ENCODE measurements around the gene PSMD6. TPM values are rescaled to one million over a fixed set of nuclear protein-coding genes. Genes with fewer than 3 reads are reported as not detected.

The PSMD6 gene
- total RNA-seq, 1 experiment from 2014 or later: 62.7 TPM

DNA sequence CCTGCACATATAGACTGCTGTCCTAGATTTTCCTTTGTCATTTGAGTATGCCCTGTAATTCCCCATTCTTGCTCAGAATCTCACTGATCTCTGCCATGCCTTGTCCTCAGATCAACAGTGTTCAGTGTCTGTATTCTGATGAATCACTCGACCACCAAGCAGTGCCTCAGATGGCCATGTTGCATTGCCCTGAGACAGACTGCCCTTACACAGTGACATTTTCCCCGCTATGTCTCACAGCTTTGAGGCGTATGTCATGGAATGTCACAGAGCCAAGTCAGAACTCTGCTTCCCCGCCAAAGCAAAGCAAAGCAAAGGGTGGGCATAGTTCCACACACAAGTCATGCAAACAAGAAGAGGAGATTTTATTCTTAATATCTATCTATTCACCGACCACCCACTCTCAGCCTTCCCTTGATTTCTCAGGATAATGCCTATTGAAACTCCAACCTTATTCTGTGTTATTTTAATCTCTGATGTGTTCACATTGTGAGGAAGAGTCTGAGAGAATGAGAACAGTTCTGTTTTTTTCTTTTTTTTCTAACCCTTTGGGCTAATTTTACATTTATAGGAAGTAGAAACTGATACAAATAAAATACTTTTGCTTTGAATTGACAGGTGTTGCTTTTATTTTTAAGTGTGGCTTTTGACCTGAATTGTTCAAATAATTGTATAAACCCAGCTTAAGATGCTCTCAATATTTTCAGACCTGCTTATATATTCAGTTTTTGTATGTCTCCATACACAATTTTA is 16.9 kb upstream of the PSMD6 start:
- Mint-ChIP-seq H3K4me3 (ENCODE audit: unreplicated experiment) (no peak overlapping the region), H3K27ac (ENCODE audit: low read depth, unreplicated experiment) (no peak overlapping the region), H3K36me3 (ENCODE audit: insufficient read depth, unreplicated experiment) (peaks cover 6% of the 10 kb centered on the region), H3K4me1 (ENCODE audit: insufficient read depth, unreplicated experiment) (no peaks in the 10 kb centered on the region), H3K9me3 (ENCODE audit: unreplicated experiment) (peaks cover 7% of the 10 kb centered on the region), H3K27me3 (ENCODE audit: insufficient read depth, unreplicated experiment) (no peaks in the 10 kb centered on the region)
- no peak for DNase-seq (ENCODE audit: unreplicated experiment)
- ChIA-PET POLR2A (interaction anchor here (0.6 to 0.8 kb wide), 2 partner anchors 9 to 19 kb away, joined by 3 read pairs; no protein-coding TSS in a partner anchor), CTCF (interaction anchor here (0.6 to 1.4 kb wide), 4 partner anchors 13 to 692 kb away, joined by 4 to 6 read pairs (median 4); partner anchors contain the start of gene PSMD6)
- intact Hi-C loops (cut with micrococcal nuclease): no loop called here
- TF ChIP-seq, protein P1, sequence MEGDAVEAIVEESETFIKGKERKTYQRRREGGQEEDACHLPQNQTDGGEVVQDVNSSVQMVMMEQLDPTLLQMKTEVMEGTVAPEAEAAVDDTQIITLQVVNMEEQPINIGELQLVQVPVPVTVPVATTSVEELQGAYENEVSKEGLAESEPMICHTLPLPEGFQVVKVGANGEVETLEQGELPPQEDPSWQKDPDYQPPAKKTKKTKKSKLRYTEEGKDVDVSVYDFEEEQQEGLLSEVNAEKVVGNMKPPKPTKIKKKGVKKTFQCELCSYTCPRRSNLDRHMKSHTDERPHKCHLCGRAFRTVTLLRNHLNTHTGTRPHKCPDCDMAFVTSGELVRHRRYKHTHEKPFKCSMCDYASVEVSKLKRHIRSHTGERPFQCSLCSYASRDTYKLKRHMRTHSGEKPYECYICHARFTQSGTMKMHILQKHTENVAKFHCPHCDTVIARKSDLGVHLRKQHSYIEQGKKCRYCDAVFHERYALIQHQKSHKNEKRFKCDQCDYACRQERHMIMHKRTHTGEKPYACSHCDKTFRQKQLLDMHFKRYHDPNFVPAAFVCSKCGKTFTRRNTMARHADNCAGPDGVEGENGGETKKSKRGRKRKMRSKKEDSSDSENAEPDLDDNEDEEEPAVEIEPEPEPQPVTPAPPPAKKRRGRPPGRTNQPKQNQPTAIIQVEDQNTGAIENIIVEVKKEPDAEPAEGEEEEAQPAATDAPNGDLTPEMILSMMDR (IDR thresholded peaks at IDR 0.05; ENCODE audit: unreplicated experiment): no peak
- BruUV-seq (replicated peaks): no TSS peak

DNA sequence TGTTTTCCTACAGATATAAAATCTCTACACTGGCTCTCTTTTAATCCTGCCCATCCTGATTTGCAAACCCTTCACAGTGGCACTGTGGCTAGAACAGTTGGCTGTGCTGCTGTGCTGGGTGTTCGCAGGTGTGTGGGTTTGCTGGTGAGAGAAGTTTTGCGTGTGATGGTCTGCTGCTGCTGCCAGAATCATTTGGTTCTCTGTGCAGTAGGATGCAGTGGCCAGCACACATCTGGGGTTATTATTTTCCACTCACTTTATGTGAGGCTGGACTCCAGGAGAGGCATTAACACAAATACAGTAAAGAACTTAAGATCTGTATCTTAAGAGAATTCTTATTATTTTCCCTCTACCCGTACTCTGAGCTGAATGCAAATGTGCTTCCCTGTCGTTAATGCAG is 16.0 kb upstream of the PSMD6 start:
- BruUV-seq (replicated peaks): no TSS peak
- CTCF ChIA-PET: interaction anchor here (0.7 to 1.4 kb wide), 4 partner anchors 12 to 445 kb away, joined by 3 to 6 read pairs (median 4); partner anchors contain the start of gene PSMD6
- POLR2A ChIA-PET: interaction anchor here (0.8 kb wide), 1 partner anchor 10 kb away, joined by 3 read pairs; no protein-coding TSS in a partner anchor
- Mint-ChIP-seq H3K36me3 (ENCODE audit: insufficient read depth, unreplicated experiment) (peaks cover 6% of the 10 kb centered on the region), H3K27me3 (ENCODE audit: insufficient read depth, unreplicated experiment) (no peaks in the 10 kb centered on the region), H3K4me3 (ENCODE audit: unreplicated experiment) (no peak overlapping the region), H3K27ac (ENCODE audit: low read depth, unreplicated experiment) (no peak overlapping the region), H3K9me3 (ENCODE audit: unreplicated experiment) (peaks cover 11% of the 10 kb centered on the region), H3K4me1 (ENCODE audit: insufficient read depth, unreplicated experiment) (no peaks in the 10 kb centered on the region)
- TF ChIP-seq, protein P1 (IDR thresholded peaks at IDR 0.05; ENCODE audit: unreplicated experiment): no peak
- intact Hi-C loops (cut with micrococcal nuclease): no loop called here
- no peak for DNase-seq (ENCODE audit: unreplicated experiment)

DNA sequence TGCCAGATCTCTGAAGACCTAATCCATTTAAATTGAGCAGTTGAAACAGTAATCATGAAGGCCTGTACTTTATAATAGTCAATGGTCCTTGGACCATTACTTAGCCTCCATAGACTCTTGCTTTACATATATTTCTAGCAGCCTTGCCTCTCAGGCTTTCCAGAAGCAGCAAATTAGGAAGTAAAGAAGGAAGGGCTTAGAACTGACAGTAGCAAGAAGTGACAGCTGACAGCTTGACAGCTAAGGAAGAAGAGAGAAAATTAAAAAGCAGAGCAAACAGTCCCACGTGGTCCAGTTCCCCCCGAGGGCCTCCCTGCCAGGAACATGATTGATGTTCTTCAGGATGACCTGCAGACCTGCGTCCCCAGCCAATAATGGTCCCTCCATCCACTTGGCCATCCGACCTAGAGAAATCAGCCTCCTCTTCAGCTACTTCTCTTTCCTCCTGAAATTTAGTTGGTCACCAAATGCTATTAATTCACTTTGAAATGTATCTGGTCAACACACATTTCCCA is 15.0 kb upstream of the PSMD6 start:
- Mint-ChIP-seq H3K27ac (ENCODE audit: low read depth, unreplicated experiment) (no peak overlapping the region), H3K9me3 (ENCODE audit: unreplicated experiment) (peaks cover 14% of the 10 kb centered on the region), H3K36me3 (ENCODE audit: insufficient read depth, unreplicated experiment) (peaks cover 6% of the 10 kb centered on the region), H3K27me3 (ENCODE audit: insufficient read depth, unreplicated experiment) (no peaks in the 10 kb centered on the region), H3K4me3 (ENCODE audit: unreplicated experiment) (no peak overlapping the region), H3K4me1 (ENCODE audit: insufficient read depth, unreplicated experiment) (no peaks in the 10 kb centered on the region)
- intact Hi-C loops (cut with micrococcal nuclease): no loop called here
- ChIA-PET CTCF (interaction anchor here (0.9 to 2.0 kb wide), 4 partner anchors 8 to 446 kb away, joined by 4 to 8 read pairs (median 6); partner anchors contain the start of gene PSMD6), POLR2A (interaction anchor here (1.5 kb wide), 1 partner anchor 316 kb away, joined by 3 read pairs; no protein-coding TSS in a partner anchor)
- no peak for DNase-seq (ENCODE audit: unreplicated experiment)
- no TSS peak for BruUV-seq (replicated peaks)
- TF ChIP-seq, protein P1 (IDR thresholded peaks at IDR 0.05; ENCODE audit: unreplicated experiment): no peak

DNA sequence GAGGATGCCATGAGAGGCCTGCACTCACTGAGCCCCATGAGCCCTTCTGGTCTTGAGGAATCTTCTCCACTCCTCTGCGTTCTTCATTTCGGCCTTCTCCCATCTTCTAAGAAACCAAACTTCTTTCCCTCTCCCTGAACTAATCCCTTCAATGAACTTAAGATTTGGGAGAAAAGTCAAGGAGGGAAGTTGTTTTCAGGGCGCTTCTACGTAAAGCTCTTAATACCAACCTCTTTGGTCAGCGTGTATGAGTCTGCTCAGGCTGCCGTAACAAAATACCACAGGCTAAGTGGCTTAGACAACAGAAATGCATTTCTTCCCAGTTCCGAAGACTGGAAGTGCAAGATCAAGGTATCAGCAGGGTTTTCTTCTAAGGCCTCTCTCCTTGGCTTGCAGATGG is 13.8 kb upstream of the PSMD6 start:
- CTCF ChIA-PET: interaction anchor here (2.0 kb wide), 1 partner anchor 447 kb away, joined by 8 read pairs; no protein-coding TSS in a partner anchor
- no peak overlapping the region for H3K27ac Mint-ChIP-seq (ENCODE audit: low read depth, unreplicated experiment)
- POLR2A ChIA-PET: interaction anchor here (0.7 kb wide), 1 partner anchor 425 kb away, joined by 3 read pairs; no protein-coding TSS in a partner anchor

More for the DNA sequence above, 13.8 kb upstream of the PSMD6 start:
- TF ChIP-seq, protein P1 (IDR thresholded peaks at IDR 0.05; ENCODE audit: unreplicated experiment): no peak
- Mint-ChIP-seq H3K27me3 (ENCODE audit: insufficient read depth, unreplicated experiment) (no peaks in the 10 kb centered on the region), H3K4me1 (ENCODE audit: insufficient read depth, unreplicated experiment) (peaks cover 3% of the 10 kb centered on the region), H3K4me3 (ENCODE audit: unreplicated experiment) (no peak overlapping the region), H3K9me3 (ENCODE audit: unreplicated experiment) (peaks cover 14% of the 10 kb centered on the region), H3K36me3 (ENCODE audit: insufficient read depth, unreplicated experiment) (peaks cover 6% of the 10 kb centered on the region)
- intact Hi-C loops (cut with micrococcal nuclease): no loop called here
- no TSS peak for BruUV-seq (replicated peaks)
- no peak for DNase-seq (ENCODE audit: unreplicated experiment)
